IMR-90 (cell line): ENCODE measurements around the gene BPIFB1. TPM values are rescaled to one million over a fixed set of nuclear protein-coding genes. Genes with fewer than 3 reads are reported as not detected.

ENCODE experiments used
- ATAC-seq: fragments of 200-7000 bp; cut with Tn5 transposase; 2 replicates; pipeline ENCODE4 v1.9.1; 2020; ENCODE audit warnings: low read depth, mild to moderate bottlenecking, moderate library complexity
- BruUV-seq: library from RNA; stranded (reverse); fragments of 400-500 nt; replicated peaks from 2 replicates; lab custom pipeline; 2021; lab: Mats Ljungman, UMichigan
- CTCF ChIA-PET: fragments of 300-600 bp; formaldehyde crosslinking; extraction: SDS; loops from one replicate; lab custom pipeline; 2021; ENCODE audit warnings: antibody characterized with exemption; lab: Yijun Ruan, JAX
- POLR2A ChIA-PET: fragments of 300-600 bp; sonication (Branson Sonifier 250); formaldehyde crosslinking; loops from one replicate; lab custom pipeline; 2022; ENCODE audit warnings: antibody characterized with exemption; ENCODE audit not compliant: unreplicated experiment; lab: Charles Lee
- DNase-seq: peaks from one replicate; pipeline ENCODE4 v3.0.0; 2013
- H2AFZ ChIP-seq: replicated peaks from 2 replicates; pipeline ENCODE3; 2013; ENCODE audit warnings: low read length, mild to moderate bottlenecking; ENCODE audit not compliant: poor library complexity
- H2AK5ac ChIP-seq: 2 replicates; pipeline ENCODE4 v1.6.1; 2013; ENCODE audit warnings: low read depth, low read length, inconsistent platforms
- H2AK9ac ChIP-seq: replicated peaks from 2 replicates; pipeline ENCODE3; 2013; ENCODE audit warnings: mild to moderate bottlenecking, low read depth, low read length, moderate library complexity; ENCODE audit not compliant: poor library complexity
- H2BK120ac ChIP-seq: 2 replicates; pipeline ENCODE4 v1.6.1; 2013; ENCODE audit warnings: low read depth, low read length, inconsistent platforms
- H2BK15ac ChIP-seq: 3 replicates; pipeline ENCODE4 v1.6.1; 2013; ENCODE audit warnings: low read depth, low read length, inconsistent platforms
- H2BK20ac ChIP-seq: 2 replicates; pipeline ENCODE4 v1.6.1; 2013; ENCODE audit warnings: low read depth, mild to moderate bottlenecking, inconsistent platforms, low read length, moderate library complexity
- H2BK5ac ChIP-seq: 2 replicates; pipeline ENCODE4 v1.6.1; 2013; ENCODE audit warnings: mild to moderate bottlenecking, low read depth, low read length, inconsistent platforms; ENCODE audit not compliant: poor library complexity, severe bottlenecking
- H3K14ac ChIP-seq: replicated peaks from 2 replicates; pipeline ENCODE4 v1.6.1; 2013; ENCODE audit warnings: low read depth, low read length, inconsistent platforms
- H3K18ac ChIP-seq: 2 replicates; pipeline ENCODE4 v1.6.1; 2013; ENCODE audit warnings: low read depth, low read length, control low read depth
- H3K23ac ChIP-seq: 2 replicates; pipeline ENCODE4 v1.6.1; 2013; ENCODE audit warnings: low read depth, low read length, inconsistent platforms
- H3K27ac ChIP-seq: 2 replicates; pipeline ENCODE4 v1.5.1; 2013; ENCODE audit warnings: mild to moderate bottlenecking, control low read depth, low read length; ENCODE audit not compliant: insufficient read depth
- H3K27me3 ChIP-seq: 2 replicates; pipeline ENCODE4 v1.6.1; 2013; ENCODE audit warnings: low read length; ENCODE audit not compliant: control insufficient read depth, insufficient read depth
- H3K36me3 ChIP-seq: 2 replicates; pipeline ENCODE4 v1.6.1; 2013; ENCODE audit warnings: low read length, mixed read lengths; ENCODE audit not compliant: control insufficient read depth, insufficient read depth
- H3K4ac ChIP-seq: 2 replicates; pipeline ENCODE4 v1.6.1; 2013; ENCODE audit warnings: low read depth, low read length, inconsistent platforms
- H3K4me1 ChIP-seq: 2 replicates; pipeline ENCODE4 v1.6.1; 2013; ENCODE audit warnings: low read length, mixed read lengths; ENCODE audit not compliant: control insufficient read depth, insufficient read depth
- H3K4me2 ChIP-seq: 2 replicates; pipeline ENCODE4 v1.6.1; 2013; ENCODE audit warnings: low read depth, mild to moderate bottlenecking, control low read depth, low read length, moderate library complexity
- H3K4me3 ChIP-seq: 2 replicates; pipeline ENCODE4 v1.5.1; 2013; ENCODE audit warnings: low read depth, mild to moderate bottlenecking, control low read depth, low read length, moderate library complexity; ENCODE audit not compliant: insufficient read depth
- H3K56ac ChIP-seq: 2 replicates; pipeline ENCODE4 v1.6.1; 2013; ENCODE audit warnings: low read length, inconsistent platforms; ENCODE audit not compliant: insufficient read depth; ENCODE audit errors: extremely low read depth
- H3K79me1 ChIP-seq, 2 experiments: 2 replicates each; pipeline ENCODE4 v1.6.1; 2013; ENCODE audit warnings: low read length in 2 of 2, inconsistent platforms in 1 of 2, low read depth in 1 of 2
- H3K9ac ChIP-seq: 2 replicates; pipeline ENCODE4 v1.6.1; 2013; ENCODE audit warnings: low read depth, low read length, control low read depth
- H3K9me1 ChIP-seq: 2 replicates; pipeline ENCODE4 v1.6.1; 2013; ENCODE audit warnings: low read length, inconsistent platforms; ENCODE audit not compliant: insufficient read depth
- H3K9me3 ChIP-seq: 2 replicates; pipeline ENCODE4 v1.6.1; 2013; ENCODE audit warnings: low read length; ENCODE audit not compliant: control insufficient read depth, insufficient read depth
- H4K20me1 ChIP-seq: 2 replicates; pipeline ENCODE4 v1.6.1; 2013; ENCODE audit warnings: low read length, inconsistent platforms; ENCODE audit not compliant: insufficient read depth
- H4K5ac ChIP-seq: 2 replicates; pipeline ENCODE4 v1.6.1; 2013; ENCODE audit warnings: mild to moderate bottlenecking, low read depth, low read length, control low read depth
- H4K8ac ChIP-seq, 2 experiments: 2 replicates each; pipeline ENCODE4 v1.6.1; 2013; ENCODE audit warnings: low read depth in 2 of 2, low read length in 2 of 2, control low read depth in 1 of 2, inconsistent platforms in 1 of 2
- H4K91ac ChIP-seq: 2 replicates; pipeline ENCODE4 v1.6.1; 2013; ENCODE audit warnings: low read depth, low read length, inconsistent platforms; ENCODE audit not compliant: insufficient read depth
- BHLHE40 ChIP-seq: fragments of 150-350 bp; IDR thresholded peaks from 2 replicates; pipeline ENCODE4 v1.6.1; 2016; ENCODE audit warnings: mild to moderate bottlenecking, low read depth, low read length
- CEBPB ChIP-seq: IDR thresholded peaks from 2 replicates; pipeline ENCODE4 v1.6.1; 2012; ENCODE audit warnings: low read depth, low read length, improper control_type of control experiment
- CHD1 ChIP-seq: IDR thresholded peaks from 2 replicates; pipeline ENCODE4 v1.6.1; 2012; ENCODE audit warnings: low read depth, low read length, improper control_type of control experiment
- CTCF ChIP-seq: conservative IDR thresholded peaks from 2 replicates; pipeline ENCODE4 v1.5.1; 2012; ENCODE audit warnings: mild to moderate bottlenecking, low read depth, low read length, improper control_type of control experiment
- ELK1 ChIP-seq: fragments of 150-350 bp; IDR thresholded peaks from 2 replicates; pipeline ENCODE4 v1.6.1; 2016; ENCODE audit warnings: low read depth, mild to moderate bottlenecking, low read length, moderate library complexity, borderline replicate concordance
- FOS ChIP-seq: fragments of 150-350 bp; IDR thresholded peaks from 2 replicates; pipeline ENCODE4 v1.6.1; 2016; ENCODE audit warnings: low read depth, low read length
- MAFK ChIP-seq: IDR thresholded peaks from 2 replicates; pipeline ENCODE4 v1.6.1; 2012; ENCODE audit warnings: low read depth, low read length, improper control_type of control experiment
- MAZ ChIP-seq: IDR thresholded peaks from 2 replicates; pipeline ENCODE4 v1.6.1; 2012; ENCODE audit warnings: low read depth, mild to moderate bottlenecking, low read length, improper control_type of control experiment, moderate library complexity, borderline replicate concordance
- NFE2L2 ChIP-seq: fragments of 150-350 bp; IDR thresholded peaks from 2 replicates; pipeline ENCODE4 v1.6.1; 2016; ENCODE audit warnings: low read depth, mild to moderate bottlenecking, low read length
- POLR2A ChIP-seq: IDR thresholded peaks from 2 replicates; pipeline ENCODE4 v1.6.1; 2012; ENCODE audit warnings: mild to moderate bottlenecking, low read depth, low read length
- RAD21 ChIP-seq: IDR thresholded peaks from 2 replicates; pipeline ENCODE4 v1.6.1; 2012; ENCODE audit warnings: low read length, improper control_type of control experiment
- RCOR1 ChIP-seq: IDR thresholded peaks from 2 replicates; pipeline ENCODE4 v1.6.1; 2012; ENCODE audit warnings: mild to moderate bottlenecking, low read length, improper control_type of control experiment; ENCODE audit not compliant: insufficient replicate concordance
- RFX5 ChIP-seq: IDR thresholded peaks from 2 replicates; pipeline ENCODE4 v1.8.0; 2012; ENCODE audit warnings: low read depth, mild to moderate bottlenecking, low read length, moderate library complexity
- SMC3 ChIP-seq: fragments of 150-350 bp; IDR thresholded peaks from 2 replicates; pipeline ENCODE4 v1.6.1; 2016; ENCODE audit warnings: low read depth, mild to moderate bottlenecking, antibody characterized with exemption, low read length, moderate library complexity
- USF2 ChIP-seq: fragments of 150-350 bp; IDR thresholded peaks from 2 replicates; pipeline ENCODE4 v1.6.1; 2017; ENCODE audit warnings: mild to moderate bottlenecking, antibody characterized with exemption, low read length, low read depth
- WGBS, 2 experiments: methylation state at CpG; one replicate each; pipeline versions ENCODE4 v1.1.5 to v1.1.7; 2013; ENCODE audit warnings: missing lambda C conversion rate in 2 of 2; ENCODE audit not compliant: insufficient read length in 1 of 2; ENCODE audit errors: extremely low coverage in 2 of 2; 5-methylcytosine and 5-hydroxymethylcytosine counted together
- dilution Hi-C: fragments of 300-500 bp; cut with HindIII; formaldehyde crosslinking; loops from one replicate; pipeline ENCODE4 v1.14.3; 2018; ENCODE audit warnings: low sequenced_read_pairs; ENCODE audit not compliant: unreplicated experiment
- in situ Hi-C: fragments of 300-500 bp; cut with MboI; formaldehyde crosslinking; loops from 3 replicates; pipeline ENCODE4 v1.14.3; 2019; ENCODE audit warnings: low sequenced_read_pairs, inconsistent platforms, mixed read lengths
- intact Hi-C: fragments of 100-400 bp; cut with micrococcal nuclease; formaldehyde crosslinking; loops from 2 replicates; pipeline ENCODE4 v1.10.0; 2022
- polyA plus RNA-seq, 3 experiments: library from polyadenylated mRNA; depleted of rRNA; stranded (reverse); fragments of >200 nt; gene quantifications; 2 replicates each; pipeline ENCODE4 v1.2.3, GENCODE V29; 2012; ENCODE audit warnings: low replicate concordance in 1 of 3
- total RNA-seq: library from RNA; depleted of rRNA; stranded (reverse); fragments of >200 nt; gene quantifications from 2 replicates; pipeline ENCODE4 v1.2.3, GENCODE V29; 2012

BPIFB1 gene
- total and polyA plus RNA-seq, 2 of the 4 experiments (the other 2 are of a cell fraction) = not detected

- POLR2A ChIA-PET = no interaction called here
- Histone ChIP-seq H4K5ac (no peak overlapping the region), H4K91ac (no peak overlapping the region), H3K79me1 (no peaks in the 10 kb centered on the region), H3K56ac (no peak overlapping the region), H3K9me1 (no peaks in the 10 kb centered on the region), H3K4me3 (no peak overlapping the region), H2BK15ac (no peak overlapping the region), H3K27me3 (peaks cover 20% of the 10 kb centered on the region), H3K4me1 (no peaks in the 10 kb centered on the region), H2AK5ac (no peak overlapping the region), H3K9ac (no peak overlapping the region), H3K36me3 (no peaks in the 10 kb centered on the region), H2BK5ac (no peak overlapping the region), H3K4me2 (no peak overlapping the region), H3K9me3 (no peaks in the 10 kb centered on the region), H4K20me1 (no peaks in the 10 kb centered on the region), H3K23ac (no peak overlapping the region), H2AK9ac (no peak overlapping the region), H3K14ac (no peak overlapping the region), H3K4ac (no peak overlapping the region), H2BK20ac (no peak overlapping the region), H3K27ac (no peak overlapping the region), H4K8ac (no peak overlapping the region), H3K18ac (no peak overlapping the region), H2AFZ (no peak overlapping the region), H2BK120ac (no peak overlapping the region)
- DNase-seq (no peak), ATAC-seq (no peak)
- intact Hi-C loops (no loop called here), dilution Hi-C loops (no loop called here), in situ Hi-C loops (no loop called here)
- WGBS, 2 experiments = 38% methylated on average over 4 of the region's 13 CpGs; no CpG with 5 or more reads in 1 of the 2 experiments
- CTCF ChIA-PET = no interaction called here
- no TSS peak for BruUV-seq
- TF ChIP-seq MAFK (no peak), FOS (no peak), NFE2L2 (no peak), RAD21 (no peak), CTCF (no peak), USF2 (no peak), CHD1 (no peak), RFX5 (no peak), BHLHE40 (no peak), RCOR1 (no peak), SMC3 (no peak), ELK1 (no peak), MAZ (no peak), POLR2A (no peak), CEBPB (no peak)
Observed at GRCh38 chr20:33277471-33278441, 5.3 kb upstream of the BPIFB1 start.
